ENCODE results near the gene SHANK2.

Gene SHANK2

DNA sequence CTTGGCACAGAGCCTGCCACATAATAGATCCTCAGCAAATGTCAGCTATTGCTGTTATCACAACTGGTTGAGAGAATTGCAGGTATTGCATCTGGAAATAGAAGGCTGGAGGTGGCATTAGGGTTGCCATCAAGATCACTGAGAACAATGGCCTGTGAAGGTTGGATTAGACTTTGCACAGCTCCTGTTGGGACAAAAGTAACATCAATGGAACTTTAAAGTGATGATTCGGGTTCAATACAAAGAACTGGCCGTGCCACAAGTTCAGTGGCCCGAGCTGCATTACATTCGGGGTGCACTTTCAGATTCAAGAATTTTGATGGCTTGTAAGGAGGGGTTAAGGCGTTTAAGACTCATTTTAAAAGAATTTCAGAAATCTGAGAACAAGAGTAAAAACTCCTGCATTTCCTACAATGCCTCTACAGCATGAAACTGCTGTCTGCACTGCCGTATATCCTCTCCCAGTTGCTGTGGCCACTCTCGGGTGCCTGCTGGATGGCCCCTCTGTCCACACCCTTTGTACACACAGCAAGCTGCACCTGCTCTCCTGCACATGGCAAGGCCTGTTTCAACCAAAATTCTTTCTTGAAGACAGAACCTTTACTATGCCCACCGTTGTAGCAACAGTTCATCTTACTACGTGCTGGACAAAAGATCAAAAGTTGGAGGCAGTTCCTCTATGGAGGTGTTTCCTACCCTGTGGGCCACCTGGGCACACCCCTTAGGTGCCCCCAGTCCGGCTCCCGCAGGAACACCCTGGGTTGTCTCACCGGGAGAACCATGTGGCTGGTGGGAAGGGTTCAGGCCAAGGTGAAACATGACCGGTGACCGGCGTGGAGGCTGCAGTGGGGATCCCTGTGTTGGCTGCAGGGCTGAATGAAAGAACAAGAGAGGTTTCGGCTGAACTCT lies 17.5 kb upstream of the SHANK2 start:
- no peak for DNase-seq (ENCODE audit: low read depth in 2 of 3, low spot score in 2 of 3)

DNA sequence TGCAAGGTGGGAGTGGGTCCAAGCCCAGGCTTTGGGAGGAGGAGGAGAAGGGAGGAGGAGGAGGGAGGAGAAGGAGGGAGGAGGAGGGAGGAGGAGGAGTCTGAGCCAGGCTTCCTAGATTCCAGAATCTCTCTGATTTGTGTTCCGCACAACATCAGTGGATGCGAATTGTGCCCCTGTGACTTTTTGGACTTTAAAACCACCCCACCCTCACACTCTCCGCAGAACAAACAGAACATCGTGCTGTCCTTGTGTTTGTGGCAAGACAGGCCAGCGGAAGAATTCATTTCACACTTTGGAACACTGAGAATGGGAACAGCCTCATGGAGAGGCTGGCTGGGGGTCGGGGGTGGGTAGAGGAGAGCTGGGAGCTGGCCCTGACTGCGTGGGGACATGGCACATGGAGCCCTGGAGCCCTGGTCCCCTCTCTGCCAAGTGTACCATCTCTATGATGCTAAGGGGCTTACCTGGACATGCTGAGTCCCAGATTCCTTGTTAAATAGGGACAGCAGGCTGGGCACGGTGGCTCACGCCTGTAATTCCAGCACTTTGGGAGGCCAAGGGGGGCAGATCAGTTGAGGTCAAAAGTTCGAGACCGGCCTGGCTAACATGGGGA lies 16.4 kb upstream of the SHANK2 start:
- no peak for DNase-seq (ENCODE audit: low read depth in 2 of 3, low spot score in 2 of 3)

DNA sequence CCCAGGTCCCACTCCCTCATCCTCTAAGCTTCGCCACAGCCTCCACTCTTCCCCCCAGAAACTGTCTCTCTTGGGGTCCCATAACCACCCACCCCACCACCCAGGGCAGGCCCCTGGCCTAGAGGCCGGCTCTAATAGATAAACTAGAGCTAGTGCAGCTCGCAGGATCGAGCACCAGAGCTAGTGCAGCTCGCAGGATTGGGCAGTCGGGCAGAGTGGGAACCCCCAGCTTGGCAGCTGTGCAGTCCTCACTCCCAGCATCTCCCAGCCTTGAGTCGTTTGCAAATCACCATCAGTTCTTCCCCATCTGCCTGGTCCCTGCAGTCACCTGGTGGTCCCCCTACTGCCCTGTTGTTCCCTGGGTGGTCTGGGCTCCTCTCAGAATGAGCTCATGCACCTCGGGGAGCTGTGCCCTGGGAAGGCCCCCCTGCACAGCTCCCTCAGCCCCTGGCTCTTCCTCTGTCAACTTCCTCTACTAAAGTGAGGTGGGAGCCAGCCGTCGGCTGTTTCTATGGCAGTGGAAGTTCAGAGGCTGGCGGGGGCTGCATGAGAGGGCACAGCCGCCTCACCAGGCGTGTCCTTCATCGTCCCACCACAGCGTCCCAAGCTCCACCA lies 15.5 kb upstream of the SHANK2 start:
- DNase-seq (ENCODE audit: low read depth in 2 of 3, low spot score in 2 of 3), result no peak

DNA sequence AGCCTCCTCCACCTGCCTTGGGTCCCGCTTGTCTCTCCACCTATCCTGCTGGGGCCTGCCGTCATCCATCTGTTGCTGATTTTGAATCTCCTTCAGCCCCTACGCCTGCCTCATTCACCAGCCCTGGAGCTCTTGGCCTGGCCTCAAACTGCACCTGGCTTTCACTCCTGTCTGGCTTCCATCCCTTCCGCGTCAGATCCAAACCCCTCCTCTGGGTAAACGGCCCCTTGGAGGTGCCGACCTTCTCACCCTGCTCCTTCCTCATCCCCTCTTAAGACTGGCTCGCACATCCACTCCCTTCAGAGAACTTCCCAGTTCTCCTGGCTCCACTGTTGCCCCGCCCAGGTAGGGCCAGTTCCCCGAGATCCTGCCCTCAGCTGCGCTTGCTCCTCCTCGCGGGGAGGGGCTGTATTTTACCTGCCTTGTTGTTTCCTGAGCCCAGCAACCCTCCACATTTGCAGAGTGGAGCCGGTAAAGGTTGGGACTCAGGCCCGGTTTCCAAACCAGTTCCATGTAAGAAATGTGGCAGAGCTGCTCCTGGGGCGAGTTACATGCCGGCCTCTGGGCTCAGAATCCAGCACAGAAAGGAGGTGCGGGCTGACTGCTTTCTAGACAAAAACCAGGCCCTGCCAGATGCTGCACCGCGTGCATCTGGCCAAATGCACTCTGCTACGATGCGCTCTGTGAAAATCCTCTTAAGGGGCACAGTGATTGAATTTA lies 13.9 kb upstream of the SHANK2 start:
- no peak for DNase-seq (ENCODE audit: low read depth in 2 of 3, low spot score in 2 of 3)

DNA sequence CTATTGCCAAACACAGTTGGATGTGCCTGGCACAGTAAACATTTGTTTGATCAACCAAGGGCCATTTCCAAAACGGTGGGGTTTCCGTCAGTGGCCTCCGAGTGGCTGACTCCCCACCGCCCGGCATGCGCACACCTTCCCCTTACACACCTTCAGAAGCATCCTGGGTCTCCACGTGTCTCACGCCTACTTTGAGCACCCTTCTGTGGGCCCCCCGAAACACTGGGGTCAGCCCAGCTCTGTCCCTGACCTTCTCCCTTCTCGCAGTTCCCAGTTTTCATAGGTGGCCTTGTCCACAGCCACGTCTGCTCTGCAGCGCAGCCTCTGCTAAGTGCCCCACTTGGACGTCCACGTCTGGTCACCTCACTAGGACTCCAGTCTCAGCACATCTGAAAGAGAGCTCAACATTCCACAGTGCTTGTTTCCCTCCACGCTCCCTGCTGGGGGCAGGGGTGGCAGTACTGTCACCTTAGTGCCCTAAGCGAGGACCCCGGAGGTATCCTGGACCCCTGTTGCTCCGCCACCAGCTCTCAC lies 13.2 kb upstream of the SHANK2 start:
- no peak for DNase-seq (ENCODE audit: low read depth in 2 of 3, low spot score in 2 of 3)

DNA sequence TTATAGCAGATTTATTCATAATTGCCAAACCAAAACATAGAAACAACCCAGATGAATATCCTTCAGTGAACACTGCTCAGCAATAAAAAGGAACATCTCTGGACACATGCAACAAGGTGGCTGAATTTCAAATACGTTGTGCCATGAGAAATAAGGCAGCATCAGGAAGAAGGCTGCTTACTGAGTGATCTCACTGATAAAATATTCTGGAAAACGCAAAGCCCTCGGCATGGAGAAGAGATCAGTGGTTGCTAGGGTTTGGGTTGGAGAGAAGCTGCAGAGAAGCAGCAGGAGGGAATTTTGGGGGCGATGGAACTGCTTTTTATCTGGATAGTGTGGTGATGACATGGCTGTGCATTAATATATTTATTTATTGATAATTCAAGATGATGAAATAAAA lies 11.0 kb upstream of the SHANK2 start:
- no peak for DNase-seq (ENCODE audit: low read depth in 2 of 3, low spot score in 2 of 3)

DNA sequence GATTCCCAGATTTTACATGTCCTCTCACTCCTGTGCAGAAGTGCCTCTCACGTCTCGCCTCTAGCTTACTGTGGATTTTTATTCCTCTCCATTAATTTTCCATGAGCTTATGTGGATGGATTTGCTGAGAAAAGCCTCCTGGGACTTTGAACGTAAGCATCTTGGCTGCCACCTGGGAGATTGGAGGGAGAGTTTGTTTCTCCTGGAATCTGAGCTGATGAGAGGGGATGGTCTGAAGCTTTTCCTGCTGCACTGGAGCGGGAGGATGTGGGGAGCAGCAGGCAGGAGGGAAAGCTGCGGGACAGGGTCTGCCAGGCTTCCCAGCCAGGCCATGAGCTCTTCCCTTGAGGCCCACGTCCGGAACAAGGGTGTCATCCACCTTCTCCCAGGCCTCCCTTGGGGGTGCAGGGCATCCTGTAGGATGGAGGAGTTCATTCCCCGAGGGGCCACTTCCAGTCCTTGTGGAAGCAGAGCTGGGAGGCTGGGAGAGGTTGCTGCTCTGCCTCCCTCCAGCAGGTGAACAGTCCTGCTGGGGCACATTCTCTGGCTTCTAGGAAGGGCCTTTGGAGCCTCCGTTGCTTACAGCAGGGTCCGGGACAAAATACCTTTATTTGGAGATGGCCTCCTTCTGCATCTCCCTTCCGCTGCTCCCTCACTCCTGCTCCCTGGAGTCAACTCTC lies 3.6 kb upstream of the SHANK2 start:
- no peak for DNase-seq (ENCODE audit: low read depth in 2 of 3, low spot score in 2 of 3)

DNA sequence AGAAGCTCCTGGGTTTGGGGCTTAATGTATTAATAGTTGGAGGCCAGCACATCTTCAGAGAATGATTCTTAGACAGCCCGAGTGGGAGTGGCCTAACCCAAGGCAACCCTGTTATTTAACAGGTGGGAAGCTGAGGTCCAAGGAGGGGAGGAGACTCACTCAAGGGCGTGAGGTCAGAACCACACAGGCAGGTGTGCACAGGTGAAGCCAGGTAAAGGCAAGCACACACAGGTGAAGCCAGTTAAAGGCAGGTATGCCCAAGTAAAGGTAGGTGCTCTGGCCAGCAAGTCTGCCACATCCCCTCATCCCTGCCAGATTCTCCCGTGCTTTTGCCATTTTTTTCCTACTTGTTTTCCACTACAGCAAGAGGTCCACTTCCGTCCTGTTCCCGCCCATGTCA lies 2.9 kb upstream of the SHANK2 start:
- DNase-seq (ENCODE audit: low read depth in 2 of 3, low spot score in 2 of 3), result no peak

DNA sequence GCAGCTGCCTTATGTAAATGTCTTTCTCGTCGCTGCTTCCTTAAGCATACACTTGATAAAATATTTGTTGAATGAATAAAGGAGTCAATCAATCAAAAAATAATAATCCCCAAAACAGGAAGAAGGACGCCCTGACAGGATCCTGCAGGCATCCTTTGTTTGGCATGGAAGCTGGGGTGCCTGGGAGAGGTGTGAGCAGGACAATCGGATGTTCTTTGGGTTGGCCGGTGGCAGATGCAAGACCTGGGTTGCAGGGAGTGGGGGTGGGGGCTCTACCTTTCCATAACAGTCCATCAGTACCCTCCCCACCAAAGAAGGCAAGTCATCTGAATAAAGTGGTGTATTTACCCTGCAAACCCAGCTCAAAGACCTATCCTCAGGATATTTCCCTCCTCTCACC lies 1.4 kb upstream of the SHANK2 start:
- DNase-seq (ENCODE audit: low read depth in 2 of 3, low spot score in 2 of 3), result no peak

DNA sequence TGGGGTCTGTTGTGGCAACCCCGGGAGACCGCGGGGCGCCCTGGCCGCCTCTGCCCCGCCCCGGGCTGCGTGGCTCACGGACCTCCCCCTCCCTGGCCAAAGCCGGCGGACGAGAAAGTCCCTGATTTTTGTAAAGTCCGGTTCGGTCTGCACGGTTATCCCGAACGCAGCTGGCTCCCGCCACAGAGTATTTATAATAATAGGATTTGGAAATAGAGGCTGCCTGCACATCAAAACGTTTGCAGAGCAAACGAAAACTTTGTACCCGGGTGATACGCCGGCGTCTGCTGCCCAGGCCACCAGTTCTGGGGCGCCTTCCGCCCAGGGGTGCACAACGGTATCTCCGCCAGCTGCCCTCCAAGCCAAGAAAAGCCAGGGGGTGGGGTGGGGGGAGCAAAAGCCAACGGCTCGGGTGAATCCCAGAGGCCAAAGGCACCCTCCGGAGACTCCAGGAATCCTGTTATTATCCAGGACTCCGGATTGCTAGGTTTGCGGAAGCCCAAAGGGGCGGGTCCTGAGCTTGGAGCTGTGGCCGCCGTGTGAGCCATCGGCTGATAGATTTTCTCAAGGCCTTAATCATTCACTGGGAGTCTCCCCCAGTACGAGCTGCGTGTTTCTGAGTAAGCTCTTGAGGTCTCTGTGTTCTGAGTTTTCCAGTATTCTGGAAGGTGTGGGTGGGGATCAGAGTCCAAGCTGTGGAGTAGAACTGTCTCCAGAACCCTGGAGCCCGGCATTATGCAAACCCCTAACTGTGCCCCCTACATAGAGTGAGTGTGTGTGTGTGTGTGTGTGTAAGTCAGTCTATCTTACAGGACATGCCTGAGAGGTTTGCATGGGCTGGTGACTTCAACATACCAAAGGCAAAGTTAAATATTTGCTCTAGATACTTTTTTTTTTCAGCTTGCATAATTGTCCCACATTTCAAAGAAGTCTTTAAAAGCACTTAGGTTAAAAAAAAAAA lies 673 bp upstream of the SHANK2 start:
- no peak for DNase-seq (ENCODE audit: low read depth in 2 of 3, low spot score in 2 of 3)

DNA sequence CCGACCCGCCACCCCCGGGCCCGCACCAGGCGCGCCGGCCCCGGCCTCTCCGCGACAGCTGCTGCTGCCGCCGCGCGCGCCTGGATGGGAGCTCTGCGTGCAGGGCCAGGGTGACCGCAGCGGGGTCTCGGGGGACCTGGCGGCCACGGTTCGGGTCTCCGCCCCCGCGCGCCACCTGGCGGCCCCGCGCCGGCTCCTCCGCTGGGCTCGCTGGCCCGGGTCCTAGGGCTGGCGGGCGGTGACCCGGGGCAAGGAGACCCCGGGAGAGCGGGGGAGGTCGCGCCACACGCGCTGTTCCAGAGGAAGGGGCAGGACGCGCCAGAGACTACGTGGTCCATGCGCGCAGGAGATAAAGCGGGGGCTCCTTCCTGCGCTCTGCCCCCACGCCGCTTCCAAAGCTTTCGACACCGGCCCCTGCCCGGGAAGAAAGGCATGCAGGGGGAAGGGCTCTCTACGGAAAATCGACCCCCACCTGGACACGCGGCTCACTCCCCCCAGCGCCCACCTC lies 562 bp downstream of the SHANK2 start:
- no peak for DNase-seq (ENCODE audit: low read depth in 2 of 3, low spot score in 2 of 3)

DNA sequence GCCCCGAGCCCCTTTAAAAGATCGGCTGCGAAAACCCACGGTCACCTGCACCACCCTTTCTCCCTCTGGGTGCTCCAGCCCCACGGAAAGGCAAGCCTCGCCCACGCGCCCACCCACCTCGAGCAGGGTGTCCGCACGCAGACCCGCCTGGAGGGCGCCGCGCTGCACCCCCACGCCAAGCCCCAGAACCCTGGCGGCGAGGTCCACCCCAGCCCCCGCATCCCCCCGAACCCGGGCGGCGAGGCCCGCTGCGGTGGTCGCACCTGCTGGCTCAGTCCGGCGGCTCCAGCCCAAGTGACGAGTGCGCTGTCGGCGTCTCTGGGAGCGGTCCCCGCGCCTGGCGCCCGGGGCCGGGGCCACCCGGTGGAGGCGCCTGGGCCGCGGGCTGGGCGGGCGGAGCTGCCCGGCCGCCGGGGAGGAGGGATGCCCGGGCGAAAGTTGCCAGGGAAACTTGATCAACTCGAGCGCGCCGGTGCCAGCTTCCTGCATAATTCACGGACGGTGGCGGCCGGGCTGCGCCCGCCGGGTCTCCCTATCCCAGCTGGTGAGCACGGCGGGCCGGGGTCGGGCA lies 1.1 kb downstream of the SHANK2 start:
- no peak for DNase-seq (ENCODE audit: low read depth in 2 of 3, low spot score in 2 of 3)

DNA sequence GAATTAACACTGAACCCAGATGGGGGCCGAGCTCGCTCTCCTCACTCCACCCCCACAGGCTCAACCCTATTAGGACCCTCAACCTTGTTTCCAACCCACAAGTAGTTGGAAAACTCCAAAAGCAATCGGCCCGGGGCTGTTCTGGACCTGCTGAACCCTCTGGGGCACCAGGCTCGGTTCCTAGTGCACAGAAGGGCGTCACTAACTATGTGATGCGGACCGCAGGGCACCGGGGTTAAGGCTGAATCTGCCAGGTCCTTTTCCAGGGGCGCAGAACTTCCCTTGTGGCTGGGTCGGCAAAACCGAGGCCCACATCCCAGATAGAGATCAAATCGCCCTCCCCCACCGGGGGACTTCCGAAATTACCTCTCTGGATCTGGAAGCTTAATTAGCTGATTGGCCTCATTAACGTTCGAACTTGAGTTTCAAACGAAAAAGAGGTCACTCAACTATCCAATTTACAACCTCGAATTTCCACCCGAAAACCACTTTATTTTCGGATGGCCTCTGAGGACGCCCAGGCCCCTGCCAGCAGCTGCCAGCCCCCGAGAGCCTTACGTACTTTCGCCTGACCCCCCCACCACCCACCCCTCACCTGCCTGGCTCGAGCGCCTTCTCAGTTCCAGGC lies 1.7 kb downstream of the SHANK2 start:
- no peak for DNase-seq (ENCODE audit: low read depth in 2 of 3, low spot score in 2 of 3)

DNA sequence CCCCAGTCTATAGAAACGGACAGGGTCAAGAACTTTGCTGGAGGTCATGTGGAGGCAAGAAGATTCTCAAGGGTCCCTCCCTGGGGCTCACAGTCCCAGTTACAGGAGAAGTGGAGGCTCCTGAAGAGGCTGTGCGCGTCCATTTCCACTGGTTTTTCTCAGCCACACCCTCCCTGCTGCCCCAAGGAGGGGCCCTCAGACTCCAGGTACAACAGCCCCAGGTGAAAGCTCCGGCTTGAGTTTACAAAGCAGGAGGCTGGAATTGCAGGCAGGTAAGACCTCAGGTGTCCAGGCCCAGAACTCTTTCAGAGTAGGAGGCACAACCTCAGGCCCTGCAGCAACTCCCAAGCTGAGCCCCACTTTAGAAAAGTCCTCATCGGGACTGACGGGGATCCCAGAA lies 3.1 kb downstream of the SHANK2 start:
- DNase-seq (ENCODE audit: low read depth in 2 of 3, low spot score in 2 of 3), result no peak

DNA sequence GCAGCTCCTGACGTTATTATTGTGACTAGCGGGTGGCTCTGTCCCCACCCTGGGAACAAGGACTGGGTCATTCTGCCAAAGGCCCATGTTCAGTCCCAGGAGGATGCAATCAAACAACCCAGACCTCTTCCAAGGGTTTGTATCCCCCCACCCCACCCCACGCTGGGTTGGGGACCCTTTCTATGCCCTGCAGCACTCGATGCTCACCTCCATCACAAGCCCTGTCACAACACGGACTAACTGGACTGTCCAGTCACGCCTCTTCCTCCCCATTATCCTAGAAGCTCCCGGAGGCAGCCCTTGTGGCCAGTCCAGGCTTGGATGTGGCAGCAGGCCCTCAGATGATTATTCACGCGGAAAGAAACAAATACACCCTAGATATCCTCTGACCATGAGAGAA lies 3.7 kb downstream of the SHANK2 start:
- DNase-seq (ENCODE audit: low read depth in 2 of 3, low spot score in 2 of 3), result no peak

DNA sequence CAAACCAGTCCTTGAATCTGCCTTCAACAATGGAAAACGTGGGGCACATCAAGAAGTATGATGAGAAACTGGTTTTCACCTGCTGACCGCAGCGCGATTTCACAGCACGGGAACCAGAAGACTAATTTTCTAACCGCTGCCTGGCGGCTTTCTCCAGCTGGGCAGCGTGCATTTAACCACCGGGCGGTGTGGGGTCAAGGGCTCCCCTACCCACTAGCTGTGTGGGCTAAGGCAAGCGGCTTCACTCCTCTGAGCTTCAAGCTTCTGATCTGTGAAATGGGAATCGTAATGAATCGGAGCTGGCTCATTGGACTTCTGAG lies 4.2 kb downstream of the SHANK2 start:
- DNase-seq (ENCODE audit: low read depth in 2 of 3, low spot score in 2 of 3), result no peak

DNA sequence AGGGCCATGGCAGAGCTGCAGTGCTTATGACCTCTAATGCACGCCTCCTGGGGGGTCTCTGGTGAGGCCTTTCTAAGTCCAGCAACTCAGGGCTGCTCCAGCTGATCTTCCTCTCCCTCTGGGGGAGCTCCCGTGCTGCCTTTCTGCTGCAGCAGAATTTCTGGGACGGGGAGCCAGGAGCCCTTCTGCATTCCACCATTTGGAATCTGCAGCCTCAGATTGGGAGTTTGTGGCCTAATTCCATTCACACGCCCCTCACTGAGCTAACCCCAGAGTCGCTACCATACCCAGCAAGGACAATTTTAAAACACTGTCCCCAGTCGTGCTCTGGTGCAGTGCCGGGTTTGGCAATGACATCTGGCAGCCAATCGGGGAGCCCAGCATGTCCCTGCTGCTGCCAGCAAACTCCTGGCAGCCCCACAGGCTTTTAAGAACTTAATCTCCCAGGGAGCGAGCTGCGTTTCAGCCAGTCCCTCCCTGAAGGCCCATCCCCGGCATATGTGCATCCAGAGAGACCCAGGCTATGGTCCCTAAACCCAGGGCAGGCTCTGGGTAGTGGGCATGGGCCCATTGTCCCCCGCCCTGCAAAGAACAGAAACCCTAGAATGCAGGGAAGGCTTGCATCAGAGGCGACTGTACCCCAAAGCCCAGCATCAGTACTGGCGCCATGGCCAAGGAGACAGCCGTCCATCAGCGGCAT lies 4.7 kb downstream of the SHANK2 start:
- DNase-seq (ENCODE audit: low read depth in 2 of 3, low spot score in 2 of 3), result no peak

DNA sequence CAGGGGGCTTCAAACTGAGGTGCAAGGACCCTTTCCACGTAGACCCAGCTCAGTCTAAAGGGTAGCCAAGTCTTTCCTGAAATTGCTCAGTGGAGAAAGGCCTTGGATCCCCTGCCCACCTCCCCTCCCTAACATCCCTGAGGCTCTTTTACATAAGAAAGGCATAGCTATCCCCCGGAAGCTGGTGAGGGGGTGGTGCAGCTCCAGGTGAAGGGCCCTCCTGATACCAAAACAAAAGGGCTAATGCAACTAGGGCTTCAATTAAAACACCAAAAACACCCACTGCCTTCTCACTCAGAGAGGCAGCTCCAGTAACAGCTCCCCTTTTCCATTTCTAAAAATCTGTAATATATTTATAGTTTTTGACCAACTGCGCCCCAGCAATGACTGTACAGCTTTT lies 5.8 kb downstream of the SHANK2 start:
- no peak for DNase-seq (ENCODE audit: low read depth in 2 of 3, low spot score in 2 of 3)
